HL-60 (cell line): ENCODE results near the gene ZNF783.
A peak's percentile ranks its signal among the peaks of the same experiment; 100 is the strongest.
"Not testable (repeated sequence)": the region's sequence is repeated elsewhere in the genome, so short reads cannot be mapped to it uniquely, and the experiment has no call there.

ENCODE experiments used
- DNase-seq, 2 experiments: peaks; one replicate each; pipeline ENCODE4 v3.0.0-alpha.2; 2010 to 2020; ENCODE audit warnings: low read depth in 1 of 2, low spot score in 1 of 2
- H3K27ac ChIP-seq: fragments of 250-450 bp; sonication (Bioruptor Pico); replicated peaks from 2 replicates; pipeline ENCODE4 v1.5.1; 2020; ENCODE audit warnings: mild to moderate bottlenecking, moderate library complexity
- H3K27me3 ChIP-seq: fragments of 250-450 bp; sonication (Bioruptor Pico); 2 replicates; pipeline ENCODE4 v1.5.1; 2021; ENCODE audit warnings: mild to moderate bottlenecking, moderate library complexity; ENCODE audit not compliant: insufficient read depth, poor library complexity, severe bottlenecking
- H3K4me3 ChIP-seq: replicated peaks from 2 replicates; pipeline ENCODE4 v1.5.1; 2011; ENCODE audit warnings: mild to moderate bottlenecking, control low read depth, low read length; ENCODE audit not compliant: insufficient read depth
- GABPA ChIP-seq: IDR thresholded peaks from 2 replicates; pipeline ENCODE4 v1.6.1; 2012; ENCODE audit warnings: low read depth
- POLR2AphosphoS5 ChIP-seq: IDR thresholded peaks from 2 replicates; pipeline ENCODE4 v1.6.1; 2012; ENCODE audit warnings: low read depth
- REST ChIP-seq: IDR thresholded peaks from 2 replicates; pipeline ENCODE4 v1.6.1; 2012; ENCODE audit warnings: low read depth; ENCODE audit not compliant: insufficient replicate concordance
- SPI1 ChIP-seq: IDR thresholded peaks from 2 replicates; pipeline ENCODE4 v1.6.1; 2012; ENCODE audit warnings: low read depth, mild to moderate bottlenecking, borderline replicate concordance
- TF ChIP-seq, protein P1 (sequence below): IDR thresholded peaks from one replicate; pipeline ENCODE4 v1.5.1; 2011; ENCODE audit warnings: low read length, control low read depth, inconsistent platforms; ENCODE audit not compliant: insufficient read depth

Gene ZNF783

GRCh38 chr7:149261316-149261828 lies 624 bp upstream of the ZNF783 start:
- DNase-seq = no peak
- peak overlapping the region; percentile 29; the same call in 1 of the 2 replicates for H3K27ac ChIP-seq
- peak overlapping the region; percentile 43 for H3K4me3 ChIP-seq
- H3K27me3 ChIP-seq = no peaks in the 10 kb centered on the region
- TF ChIP-seq GABPA = no peak
- no peak for TF ChIP-seq POLR2AphosphoS5
- TF ChIP-seq SPI1 = no peak
- TF ChIP-seq, protein P1, sequence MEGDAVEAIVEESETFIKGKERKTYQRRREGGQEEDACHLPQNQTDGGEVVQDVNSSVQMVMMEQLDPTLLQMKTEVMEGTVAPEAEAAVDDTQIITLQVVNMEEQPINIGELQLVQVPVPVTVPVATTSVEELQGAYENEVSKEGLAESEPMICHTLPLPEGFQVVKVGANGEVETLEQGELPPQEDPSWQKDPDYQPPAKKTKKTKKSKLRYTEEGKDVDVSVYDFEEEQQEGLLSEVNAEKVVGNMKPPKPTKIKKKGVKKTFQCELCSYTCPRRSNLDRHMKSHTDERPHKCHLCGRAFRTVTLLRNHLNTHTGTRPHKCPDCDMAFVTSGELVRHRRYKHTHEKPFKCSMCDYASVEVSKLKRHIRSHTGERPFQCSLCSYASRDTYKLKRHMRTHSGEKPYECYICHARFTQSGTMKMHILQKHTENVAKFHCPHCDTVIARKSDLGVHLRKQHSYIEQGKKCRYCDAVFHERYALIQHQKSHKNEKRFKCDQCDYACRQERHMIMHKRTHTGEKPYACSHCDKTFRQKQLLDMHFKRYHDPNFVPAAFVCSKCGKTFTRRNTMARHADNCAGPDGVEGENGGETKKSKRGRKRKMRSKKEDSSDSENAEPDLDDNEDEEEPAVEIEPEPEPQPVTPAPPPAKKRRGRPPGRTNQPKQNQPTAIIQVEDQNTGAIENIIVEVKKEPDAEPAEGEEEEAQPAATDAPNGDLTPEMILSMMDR = no peak
- no peak for TF ChIP-seq REST

DNA sequence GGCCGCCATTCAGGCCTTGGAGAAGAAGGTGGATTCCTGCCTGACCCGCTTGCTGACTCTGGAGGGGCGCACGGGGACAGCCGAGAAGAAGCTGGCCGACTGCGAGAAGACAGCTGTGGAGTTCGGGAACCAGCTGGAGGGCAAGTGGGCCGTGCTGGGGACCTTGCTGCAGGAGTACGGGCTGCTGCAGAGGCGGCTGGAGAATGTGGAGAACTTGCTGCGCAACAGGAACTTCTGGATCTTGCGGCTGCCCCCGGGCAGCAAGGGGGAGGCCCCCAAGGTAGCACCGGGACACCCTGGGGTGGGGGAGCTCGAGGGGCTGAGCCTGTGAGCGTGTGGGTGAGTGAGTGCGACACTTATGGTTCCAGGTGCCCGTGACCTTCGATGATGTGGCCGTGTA lies 4.5 kb downstream of the ZNF783 start:
- Histone ChIP-seq H3K27me3 (no peaks in the 10 kb centered on the region), H3K4me3 (no peak overlapping the region), H3K27ac (no peak overlapping the region)
- no peak for DNase-seq
- TF ChIP-seq POLR2AphosphoS5 (no peak), REST (no peak), SPI1 (no peak)
- TF ChIP-seq, protein P1 = no peak

DNA sequence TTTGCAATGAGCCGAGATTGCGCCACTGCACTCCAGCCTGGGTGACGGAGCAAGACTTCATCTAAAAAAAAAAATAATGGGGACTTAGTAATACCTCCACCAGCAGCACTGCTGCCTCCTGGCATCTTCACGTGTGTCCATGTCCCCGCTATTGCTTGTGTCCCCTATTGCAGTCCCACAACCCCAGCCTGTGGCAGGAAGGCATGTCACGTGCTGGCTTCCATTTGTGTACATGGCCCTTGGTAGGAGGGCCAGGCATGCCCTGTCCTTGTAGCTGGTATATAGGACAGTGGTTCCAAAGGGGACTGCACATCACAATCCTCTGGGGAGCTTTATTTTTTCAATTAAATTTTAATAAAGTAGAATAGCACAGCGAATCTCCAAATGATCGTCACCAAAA lies 5.7 kb downstream of the ZNF783 start:
- no peaks in the 10 kb centered on the region for H3K27me3 ChIP-seq
- no peak for DNase-seq
- H3K27ac ChIP-seq = no peak overlapping the region
- no peak for TF ChIP-seq SPI1
- TF ChIP-seq POLR2AphosphoS5 = no peak
- TF ChIP-seq GABPA = no peak
- TF ChIP-seq REST = no peak
- TF ChIP-seq, protein P1 = no peak
- no peak overlapping the region for H3K4me3 ChIP-seq

DNA sequence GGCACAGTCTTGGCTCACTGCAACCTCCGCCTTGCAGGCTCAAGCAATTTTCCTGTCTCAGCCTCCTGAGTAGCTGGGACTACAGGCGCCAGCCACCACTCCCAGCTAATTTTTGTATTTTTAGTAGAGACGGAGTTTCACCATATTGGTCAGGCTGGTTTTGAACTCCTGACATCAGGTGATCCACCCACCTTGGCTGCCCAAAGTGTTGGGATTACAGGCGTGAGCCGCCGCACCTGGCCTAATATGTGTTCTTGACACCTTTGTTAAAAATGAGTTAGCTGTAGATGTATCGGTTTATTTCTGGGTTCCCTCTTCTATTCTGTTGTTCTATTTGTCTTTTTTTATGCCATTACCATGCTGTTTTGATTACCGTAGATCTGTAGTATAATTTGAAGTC lies 12.4 kb downstream of the ZNF783 start:
- DNase-seq, H3K27ac ChIP-seq, H3K27me3 ChIP-seq, H3K4me3 ChIP-seq: not testable (repeated sequence)
